ENCODE data around the gene THSD7B. TPM values are rescaled to one million over a fixed set of nuclear protein-coding genes. Genes with fewer than 3 reads are reported as not detected.
"Not testable (repeated sequence)": the region's sequence is repeated elsewhere in the genome, so short reads cannot be mapped to it uniquely, and the experiment has no call there.

Gene THSD7B
- polyA plus RNA-seq, 1 donor from 2014 or later: 0.46 TPM

DNA sequence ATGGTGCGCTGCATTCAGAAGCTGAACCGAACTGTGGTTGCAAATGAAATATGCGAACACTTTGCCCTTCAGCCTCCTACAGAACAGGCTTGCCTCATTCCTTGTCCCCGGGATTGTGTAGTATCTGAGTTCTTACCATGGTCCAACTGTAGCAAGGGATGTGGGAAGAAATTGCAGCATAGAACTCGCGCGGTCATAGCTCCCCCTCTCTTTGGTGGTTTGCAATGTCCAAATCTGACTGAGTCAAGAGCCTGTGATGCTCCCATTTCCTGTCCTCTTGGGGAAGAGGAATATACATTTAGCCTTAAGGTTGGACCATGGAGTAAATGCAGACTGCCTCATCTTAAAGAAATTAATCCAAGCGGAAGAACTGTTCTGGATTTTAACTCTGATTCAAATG lies 291.4 kb downstream of the THSD7B start:
- no peaks in the 10 kb centered on the region for H3K27me3 ChIP-seq (ENCODE audit: insufficient read depth, low read depth, low read length)
- H3K9ac ChIP-seq (ENCODE audit: low read length): no peak overlapping the region
- H4K20me1 ChIP-seq (ENCODE audit: insufficient read depth): no peaks in the 10 kb centered on the region
- no peaks in the 10 kb centered on the region for H3K9me2 ChIP-seq (ENCODE audit: insufficient read depth, low read length)
- TF ChIP-seq EZH2 (IDR thresholded peaks at IDR 0.05; ENCODE audit: borderline replicate concordance, insufficient read depth, low read length, poor library complexity, severe bottlenecking): no peak
- TF ChIP-seq MXI1 (conservative IDR thresholded peaks at IDR 0.05; ENCODE audit: poor library complexity, severe bottlenecking): no peak
- TF ChIP-seq, protein P1, sequence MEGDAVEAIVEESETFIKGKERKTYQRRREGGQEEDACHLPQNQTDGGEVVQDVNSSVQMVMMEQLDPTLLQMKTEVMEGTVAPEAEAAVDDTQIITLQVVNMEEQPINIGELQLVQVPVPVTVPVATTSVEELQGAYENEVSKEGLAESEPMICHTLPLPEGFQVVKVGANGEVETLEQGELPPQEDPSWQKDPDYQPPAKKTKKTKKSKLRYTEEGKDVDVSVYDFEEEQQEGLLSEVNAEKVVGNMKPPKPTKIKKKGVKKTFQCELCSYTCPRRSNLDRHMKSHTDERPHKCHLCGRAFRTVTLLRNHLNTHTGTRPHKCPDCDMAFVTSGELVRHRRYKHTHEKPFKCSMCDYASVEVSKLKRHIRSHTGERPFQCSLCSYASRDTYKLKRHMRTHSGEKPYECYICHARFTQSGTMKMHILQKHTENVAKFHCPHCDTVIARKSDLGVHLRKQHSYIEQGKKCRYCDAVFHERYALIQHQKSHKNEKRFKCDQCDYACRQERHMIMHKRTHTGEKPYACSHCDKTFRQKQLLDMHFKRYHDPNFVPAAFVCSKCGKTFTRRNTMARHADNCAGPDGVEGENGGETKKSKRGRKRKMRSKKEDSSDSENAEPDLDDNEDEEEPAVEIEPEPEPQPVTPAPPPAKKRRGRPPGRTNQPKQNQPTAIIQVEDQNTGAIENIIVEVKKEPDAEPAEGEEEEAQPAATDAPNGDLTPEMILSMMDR (IDR thresholded peaks at IDR 0.05; ENCODE audit: poor library complexity, severe bottlenecking): no peak
- TF ChIP-seq, protein P2, sequence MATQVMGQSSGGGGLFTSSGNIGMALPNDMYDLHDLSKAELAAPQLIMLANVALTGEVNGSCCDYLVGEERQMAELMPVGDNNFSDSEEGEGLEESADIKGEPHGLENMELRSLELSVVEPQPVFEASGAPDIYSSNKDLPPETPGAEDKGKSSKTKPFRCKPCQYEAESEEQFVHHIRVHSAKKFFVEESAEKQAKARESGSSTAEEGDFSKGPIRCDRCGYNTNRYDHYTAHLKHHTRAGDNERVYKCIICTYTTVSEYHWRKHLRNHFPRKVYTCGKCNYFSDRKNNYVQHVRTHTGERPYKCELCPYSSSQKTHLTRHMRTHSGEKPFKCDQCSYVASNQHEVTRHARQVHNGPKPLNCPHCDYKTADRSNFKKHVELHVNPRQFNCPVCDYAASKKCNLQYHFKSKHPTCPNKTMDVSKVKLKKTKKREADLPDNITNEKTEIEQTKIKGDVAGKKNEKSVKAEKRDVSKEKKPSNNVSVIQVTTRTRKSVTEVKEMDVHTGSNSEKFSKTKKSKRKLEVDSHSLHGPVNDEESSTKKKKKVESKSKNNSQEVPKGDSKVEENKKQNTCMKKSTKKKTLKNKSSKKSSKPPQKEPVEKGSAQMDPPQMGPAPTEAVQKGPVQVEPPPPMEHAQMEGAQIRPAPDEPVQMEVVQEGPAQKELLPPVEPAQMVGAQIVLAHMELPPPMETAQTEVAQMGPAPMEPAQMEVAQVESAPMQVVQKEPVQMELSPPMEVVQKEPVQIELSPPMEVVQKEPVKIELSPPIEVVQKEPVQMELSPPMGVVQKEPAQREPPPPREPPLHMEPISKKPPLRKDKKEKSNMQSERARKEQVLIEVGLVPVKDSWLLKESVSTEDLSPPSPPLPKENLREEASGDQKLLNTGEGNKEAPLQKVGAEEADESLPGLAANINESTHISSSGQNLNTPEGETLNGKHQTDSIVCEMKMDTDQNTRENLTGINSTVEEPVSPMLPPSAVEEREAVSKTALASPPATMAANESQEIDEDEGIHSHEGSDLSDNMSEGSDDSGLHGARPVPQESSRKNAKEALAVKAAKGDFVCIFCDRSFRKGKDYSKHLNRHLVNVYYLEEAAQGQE (IDR thresholded peaks at IDR 0.05; ENCODE audit: borderline replicate concordance): no peak
- TF ChIP-seq RAD21 (conservative IDR thresholded peaks at IDR 0.05): no peak
- TF ChIP-seq EP300 (conservative IDR thresholded peaks at IDR 0.05; ENCODE audit: poor library complexity, severe bottlenecking): no peak
- TF ChIP-seq SMC3 (conservative IDR thresholded peaks at IDR 0.05; ENCODE audit: poor library complexity): no peak
- TF ChIP-seq TAF1 (IDR thresholded peaks at IDR 0.05; ENCODE audit: low read depth): no peak
- TF ChIP-seq POLR2AphosphoS5 (IDR thresholded peaks at IDR 0.05): no peak
- no peak overlapping the region for H2AFZ ChIP-seq (ENCODE audit: low read depth, low read length)
- H3K4me3 ChIP-seq (ENCODE audit: low read length): no peak overlapping the region
- no peaks in the 10 kb centered on the region for H3K79me2 ChIP-seq (replicated peaks; ENCODE audit: insufficient read depth, low read length)
- H3F3A ChIP-seq (ENCODE audit: insufficient read depth, low read length, poor library complexity, severe bottlenecking): no peaks in the 10 kb centered on the region
- no peak overlapping the region for H3K4me2 ChIP-seq (ENCODE audit: low read length)
- H3K27ac ChIP-seq (ENCODE audit: low read length): no peak overlapping the region
- no peaks in the 10 kb centered on the region for H3K9me3 ChIP-seq (ENCODE audit: low read length)
- H3K36me3 ChIP-seq (ENCODE audit: insufficient read depth, low read length): no peaks in the 10 kb centered on the region

DNA sequence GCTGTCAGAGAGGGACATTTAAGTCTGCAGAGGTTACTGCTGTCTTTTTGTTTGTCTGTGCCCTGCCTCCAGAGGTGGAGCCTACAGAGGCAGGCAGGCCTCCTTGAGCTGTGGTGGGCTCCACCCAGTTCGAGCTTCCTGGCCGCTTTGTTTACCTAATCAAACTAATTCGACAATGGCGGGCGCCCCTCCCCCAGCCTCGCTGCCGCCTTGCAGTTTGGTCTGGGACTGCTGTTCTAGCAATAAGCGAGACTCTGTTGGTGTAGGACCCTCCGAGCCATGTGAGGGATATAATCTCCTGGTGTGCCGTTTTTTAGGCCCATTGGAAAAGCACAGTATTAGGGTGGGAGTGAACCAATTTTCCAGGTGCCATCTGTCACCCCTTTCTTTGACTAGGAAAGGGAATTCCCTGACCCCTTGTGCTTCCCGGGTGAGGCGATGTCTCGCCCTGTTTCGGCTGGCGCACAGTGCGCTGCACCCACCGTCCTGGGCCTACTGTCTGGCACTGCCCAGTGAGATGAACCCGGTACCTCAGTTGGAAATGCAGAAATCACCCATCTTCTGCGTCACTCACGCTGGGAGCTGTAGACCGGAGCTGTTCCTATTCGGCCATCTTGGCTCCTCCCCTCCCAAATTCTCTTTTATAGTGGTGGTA lies 310.9 kb downstream of the THSD7B start:
- not testable (repeated sequence) for H3K4me2 ChIP-seq (ENCODE audit: low read length); H3K9ac ChIP-seq (ENCODE audit: low read length); H3K27me3 ChIP-seq (ENCODE audit: insufficient read depth, low read depth, low read length); H4K20me1 ChIP-seq (ENCODE audit: insufficient read depth); H2AFZ ChIP-seq (ENCODE audit: low read depth, low read length); H3K4me3 ChIP-seq (ENCODE audit: low read length); H3F3A ChIP-seq (ENCODE audit: insufficient read depth, low read length, poor library complexity, severe bottlenecking); H3K36me3 ChIP-seq (ENCODE audit: insufficient read depth, low read length); H3K79me2 ChIP-seq (replicated peaks; ENCODE audit: insufficient read depth, low read length); H3K27ac ChIP-seq (ENCODE audit: low read length); H3K9me2 ChIP-seq (ENCODE audit: insufficient read depth, low read length); H3K9me3 ChIP-seq (ENCODE audit: low read length)

DNA sequence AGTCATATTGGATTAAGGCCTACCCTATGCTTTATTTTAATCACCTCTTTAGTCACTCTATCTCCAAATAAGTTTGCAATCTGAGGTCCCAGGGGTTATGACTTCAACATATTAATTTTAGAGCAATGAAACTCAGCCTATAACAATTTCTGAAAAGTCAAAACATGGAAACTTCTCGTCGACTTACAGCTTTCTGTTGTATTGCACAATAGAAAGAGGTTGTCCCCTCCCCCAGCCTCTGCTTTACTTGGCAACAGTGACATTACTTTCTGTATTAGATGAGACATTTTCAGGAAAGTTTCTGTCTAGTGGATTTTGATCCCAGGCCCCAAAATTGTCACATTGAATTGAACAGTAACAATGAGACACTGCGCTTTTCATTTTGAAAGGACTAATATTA lies 326.4 kb downstream of the THSD7B start:
- Histone ChIP-seq H3K9ac (ENCODE audit: low read length) (no peak overlapping the region), H3K9me3 (ENCODE audit: low read length) (no peaks in the 10 kb centered on the region), H3F3A (ENCODE audit: insufficient read depth, low read length, poor library complexity, severe bottlenecking) (no peaks in the 10 kb centered on the region), H4K20me1 (ENCODE audit: insufficient read depth) (no peaks in the 10 kb centered on the region), H3K79me2 (replicated peaks; ENCODE audit: insufficient read depth, low read length) (no peaks in the 10 kb centered on the region), H3K9me2 (ENCODE audit: insufficient read depth, low read length) (no peaks in the 10 kb centered on the region), H3K36me3 (ENCODE audit: insufficient read depth, low read length) (no peaks in the 10 kb centered on the region), H3K4me2 (ENCODE audit: low read length) (no peak overlapping the region), H3K27ac (ENCODE audit: low read length) (no peak overlapping the region), H3K4me3 (ENCODE audit: low read length) (no peak overlapping the region), H3K27me3 (ENCODE audit: insufficient read depth, low read depth, low read length) (no peaks in the 10 kb centered on the region), H2AFZ (ENCODE audit: low read depth, low read length) (no peak overlapping the region)
- no peak for TF ChIP-seq SMC3 (conservative IDR thresholded peaks at IDR 0.05; ENCODE audit: poor library complexity)
- TF ChIP-seq EZH2 (IDR thresholded peaks at IDR 0.05; ENCODE audit: borderline replicate concordance, insufficient read depth, low read length, poor library complexity, severe bottlenecking): no peak
- TF ChIP-seq POLR2AphosphoS5 (IDR thresholded peaks at IDR 0.05): no peak
- TF ChIP-seq RAD21 (conservative IDR thresholded peaks at IDR 0.05): no peak
